Natural killer cell treated with Interleukin-12 subunit alpha and Interleukin-12 subunit beta and Interleukin-15 and Interleukin-18, amount 100 ng/mL, for 72 hours (primary cell): Measurements from ENCODE around the gene SELP. TPM values are rescaled to one million over a fixed set of nuclear protein-coding genes. Genes with fewer than 3 reads are reported as not detected.
"Not testable (repeated sequence)": the region's sequence is repeated elsewhere in the genome, so short reads cannot be mapped to it uniquely, and the experiment has no call there.

ENCODE experiments used
- ATAC-seq, 2 donors: fragments of 150-1000 bp; cut with Tn5 transposase in 1 of 2; sonication (Bioruptor Pico), chemical (Tn5 transposase) in 1 of 2; 2 replicates each; pipeline ENCODE4 v1.10.0; 2021
- DNase-seq: peaks from one replicate; pipeline ENCODE4 v3.0.0; 2022; ENCODE audit warnings: low spot score
- H3K27ac Mint-ChIP-seq, 2 donors: 1 replicate in 1 of 2; 2 replicates in 1 of 2; pipeline ENCODE4 v1.8.0; 2022; ENCODE audit warnings: mixed read lengths in 2 of 2, mild to moderate bottlenecking in 1 of 2, moderate library complexity in 1 of 2
- H3K27me3 Mint-ChIP-seq, 2 donors: 1 replicate in 1 of 2; 2 replicates in 1 of 2; pipeline ENCODE4 v1.8.0; 2022; ENCODE audit warnings: mixed read lengths in 2 of 2
- H3K36me3 Mint-ChIP-seq: one replicate; pipeline ENCODE4 v1.8.0; 2022; ENCODE audit warnings: mixed read lengths
- H3K4me1 Mint-ChIP-seq, 2 donors: 1 replicate in 1 of 2; 2 replicates in 1 of 2; pipeline ENCODE4 v1.8.0; 2022; ENCODE audit warnings: low read depth in 2 of 2, mixed read lengths in 2 of 2, mild to moderate bottlenecking in 1 of 2
- H3K4me3 Mint-ChIP-seq: one replicate; pipeline ENCODE4 v1.8.0; 2022; ENCODE audit warnings: mixed read lengths
- H3K9me3 Mint-ChIP-seq: 2 replicates; pipeline ENCODE4 v1.8.0; 2022; ENCODE audit warnings: mixed read lengths
- total RNA-seq, 2 donors: library from RNA; stranded (reverse); gene quantifications; one replicate each; pipeline ENCODE4 v1.2.3, GENCODE V29; 2022

SELP gene
- total RNA-seq = not detected

GRCh38 chr1:169630006-169630405 is at the start of gene SELP:
Gene SELP, minus strand, starts transcription at chr1:169630124. Its CDS starts 50 bp downstream, at chr1:169630074.
- ATAC-seq = no peak
- peaks cover 15% of the 10 kb centered on the region for H3K9me3 Mint-ChIP-seq
- H3K4me1 Mint-ChIP-seq = peaks cover 13 to 17% of the 10 kb centered on the region in 2 donors
- peak within 1 kb of the TSS in 1 of 2 donors; percentile 47 for H3K27ac Mint-ChIP-seq
- no peak within 1 kb of the TSS for H3K4me3 Mint-ChIP-seq
- no peak for DNase-seq
- peaks cover 13% of the 10 kb centered on the region for H3K36me3 Mint-ChIP-seq
- H3K27me3 Mint-ChIP-seq = no peaks in the 10 kb centered on the region

GRCh38 chr1:169679692-169680091 is 49.8 kb upstream of the SELP start:
- H3K27ac Mint-ChIP-seq = peak overlapping the region in 1 of 2 donors; percentile 90
- no peaks in the 10 kb centered on the region for H3K9me3 Mint-ChIP-seq
- H3K36me3 Mint-ChIP-seq = no peaks in the 10 kb centered on the region
- ATAC-seq (no peak), DNase-seq (no peak)
- H3K27me3 Mint-ChIP-seq = no peaks in the 10 kb centered on the region
- H3K4me1 Mint-ChIP-seq = peaks cover 43 to 44% of the 10 kb centered on the region in 2 donors
- no peak overlapping the region for H3K4me3 Mint-ChIP-seq

- ATAC-seq (no peak), DNase-seq (no peak)
- H3K27ac Mint-ChIP-seq = peak overlapping the region; percentile 21 to 72
- H3K36me3 Mint-ChIP-seq = peaks cover 6% of the 10 kb centered on the region
- peaks cover 4% of the 10 kb centered on the region for H3K9me3 Mint-ChIP-seq
- H3K27me3 Mint-ChIP-seq = no peaks in the 10 kb centered on the region
- H3K4me1 Mint-ChIP-seq = peaks cover 31 to 32% of the 10 kb centered on the region in 2 donors
- no peak overlapping the region for H3K4me3 Mint-ChIP-seq
Measured at GRCh38 chr1:169676001-169676400, 46.1 kb upstream of the SELP start.

GRCh38 chr1:169670836-169671235 is 40.9 kb upstream of the SELP start:
- Mint-ChIP-seq H3K9me3 (peaks cover 7% of the 10 kb centered on the region), H3K4me3 (no peak overlapping the region), H3K4me1 (peaks cover 39 to 40% of the 10 kb centered on the region in 2 donors), H3K36me3 (peaks cover 14% of the 10 kb centered on the region), H3K27ac (peak overlapping the region; percentile 88 to 90), H3K27me3 (no peaks in the 10 kb centered on the region)
- ATAC-seq (no peak), DNase-seq (no peak)

- not testable (repeated sequence) for ATAC-seq, H3K9me3 Mint-ChIP-seq, H3K4me3 Mint-ChIP-seq, H3K27me3 Mint-ChIP-seq, DNase-seq
- Mint-ChIP-seq H3K4me1 (peaks cover 34 to 37% of the 10 kb centered on the region in 2 donors), H3K27ac (peak overlapping the region; percentile 88 to 90), H3K36me3 (peaks cover 14% of the 10 kb centered on the region)
Measured at GRCh38 chr1:169670244-169670643, 40.3 kb upstream of the SELP start.

- DNase-seq, H3K9me3 Mint-ChIP-seq, H3K27me3 Mint-ChIP-seq: not testable (repeated sequence)
- H3K4me1 Mint-ChIP-seq = peaks cover 34 to 45% of the 10 kb centered on the region in 2 donors
- ATAC-seq = peak; percentile 31 to 71
- peak overlapping the region; percentile 87 for H3K4me3 Mint-ChIP-seq
- peaks cover 11% of the 10 kb centered on the region for H3K36me3 Mint-ChIP-seq
- H3K27ac Mint-ChIP-seq = peak overlapping the region; percentile 88 to 90
Measured at GRCh38 chr1:169667699-169668596, 38.0 kb upstream of the SELP start.

GRCh38 chr1:169667227-169667639 is 37.3 kb upstream of the SELP start:
- peak overlapping the region; percentile 87 for H3K4me3 Mint-ChIP-seq
- not testable (repeated sequence) for H3K36me3 Mint-ChIP-seq, H3K27me3 Mint-ChIP-seq, DNase-seq, H3K9me3 Mint-ChIP-seq
- H3K4me1 Mint-ChIP-seq = peaks cover 34 to 48% of the 10 kb centered on the region in 2 donors
- H3K27ac Mint-ChIP-seq = peak overlapping the region; percentile 88 to 90
- peak; percentile 88 to 99 for ATAC-seq

GRCh38 chr1:169662680-169663079 is 32.8 kb upstream of the SELP start:
- H3K4me3 Mint-ChIP-seq, ATAC-seq, H3K9me3 Mint-ChIP-seq: not testable (repeated sequence)

GRCh38 chr1:169661066-169661465 is 31.1 kb upstream of the SELP start:
- H3K4me3 Mint-ChIP-seq, ATAC-seq, H3K27me3 Mint-ChIP-seq, DNase-seq, H3K27ac Mint-ChIP-seq, H3K36me3 Mint-ChIP-seq, H3K9me3 Mint-ChIP-seq: not testable (repeated sequence)
- peaks cover 32 to 60% of the 10 kb centered on the region in 2 donors for H3K4me1 Mint-ChIP-seq

More at GRCh38 chr1:169662680-169663079, 32.8 kb upstream of the SELP start:
- H3K36me3 Mint-ChIP-seq, DNase-seq, H3K27me3 Mint-ChIP-seq: not testable (repeated sequence)
- peak overlapping the region in 1 of 2 donors; percentile 45 for H3K27ac Mint-ChIP-seq
- peaks cover 37 to 61% of the 10 kb centered on the region in 2 donors for H3K4me1 Mint-ChIP-seq

GRCh38 chr1:169658777-169659176 is 28.9 kb upstream of the SELP start:
- ATAC-seq, H3K27me3 Mint-ChIP-seq, H3K9me3 Mint-ChIP-seq, DNase-seq, H3K36me3 Mint-ChIP-seq: not testable (repeated sequence)
- Mint-ChIP-seq H3K27ac (peak overlapping the region; percentile 17 to 82), H3K4me3 (peak overlapping the region; percentile 38), H3K4me1 (peaks cover 40 to 68% of the 10 kb centered on the region in 2 donors)

- Mint-ChIP-seq H3K27ac (peak overlapping the region in 1 of 2 donors; percentile 62), H3K4me3 (no peak overlapping the region), H3K27me3 (no peaks in the 10 kb centered on the region), H3K36me3 (no peaks in the 10 kb centered on the region), H3K4me1 (peaks cover 32 to 36% of the 10 kb centered on the region in 2 donors), H3K9me3 (peaks cover 5% of the 10 kb centered on the region)
- DNase-seq = no peak
- ATAC-seq = no peak
Measured at GRCh38 chr1:169653873-169654272, 23.9 kb upstream of the SELP start.

GRCh38 chr1:169651035-169651434 is 21.1 kb upstream of the SELP start:
- DNase-seq (no peak), ATAC-seq (no peak)
- Mint-ChIP-seq H3K9me3 (peaks cover 4% of the 10 kb centered on the region), H3K27ac (no peak overlapping the region), H3K27me3 (no peaks in the 10 kb centered on the region), H3K4me1 (peaks cover 24% of the 10 kb centered on the region in 2 donors), H3K4me3 (no peak overlapping the region), H3K36me3 (no peaks in the 10 kb centered on the region)

GRCh38 chr1:169650551-169650950 is 20.6 kb upstream of the SELP start:
- peaks cover 4% of the 10 kb centered on the region for H3K9me3 Mint-ChIP-seq
- peaks cover 21% of the 10 kb centered on the region in 2 donors for H3K4me1 Mint-ChIP-seq
- no peak overlapping the region for H3K4me3 Mint-ChIP-seq
- ATAC-seq (no peak), DNase-seq (no peak)
- no peaks in the 10 kb centered on the region for H3K36me3 Mint-ChIP-seq
- H3K27ac Mint-ChIP-seq = no peak overlapping the region
- no peaks in the 10 kb centered on the region for H3K27me3 Mint-ChIP-seq

GRCh38 chr1:169648709-169649108 is 18.8 kb upstream of the SELP start:
- Mint-ChIP-seq H3K4me3 (no peak overlapping the region), H3K27me3 (no peaks in the 10 kb centered on the region), H3K9me3 (peaks cover 4% of the 10 kb centered on the region), H3K4me1 (peaks cover 10 to 16% of the 10 kb centered on the region in 2 donors), H3K27ac (no peak overlapping the region), H3K36me3 (no peaks in the 10 kb centered on the region)
- DNase-seq (no peak), ATAC-seq (no peak)
